MCF 10A (cell line): ENCODE results near the gene EBPL. TPM values are rescaled to one million over a fixed set of nuclear protein-coding genes. Genes with fewer than 3 reads are reported as not detected.
A peak's percentile ranks its signal among the peaks of the same experiment; 100 is the strongest.

Experiments used
- BruUV-seq: library from RNA; stranded (reverse); fragments of 400-500 nt; replicated peaks from 2 replicates; lab custom pipeline; 2021; lab: Mats Ljungman, UMichigan
- CTCF ChIA-PET: fragments of 300-600 bp; sonication (Branson Sonifier 250); formaldehyde crosslinking; extraction: SDS; loops from one replicate; lab custom pipeline; 2021; ENCODE audit warnings: antibody characterized with exemption, inconsistent platforms; lab: Yijun Ruan, JAX
- POLR2A ChIA-PET: fragments of 300-600, 350-650 bp; sonication (Branson Sonifier 250); formaldehyde crosslinking; extraction: SDS; loops from one replicate; lab custom pipeline; 2020; ENCODE audit warnings: antibody characterized with exemption, inconsistent platforms; lab: Yijun Ruan, JAX
- DNase-seq: peaks from one replicate; pipeline ENCODE4 v3.0.0-alpha.2; 2018; ENCODE audit not compliant: unreplicated experiment
- H3K27ac Mint-ChIP-seq: one replicate; pipeline ENCODE4 v1.8.0; 2022; ENCODE audit warnings: mild to moderate bottlenecking, low read depth, mixed read lengths; ENCODE audit not compliant: unreplicated experiment
- H3K27me3 Mint-ChIP-seq: one replicate; pipeline ENCODE4 v1.8.0; 2022; ENCODE audit warnings: mixed read lengths; ENCODE audit not compliant: insufficient read depth, unreplicated experiment
- H3K36me3 Mint-ChIP-seq: one replicate; pipeline ENCODE4 v1.8.0; 2022; ENCODE audit warnings: mild to moderate bottlenecking, moderate library complexity, mixed read lengths; ENCODE audit not compliant: insufficient read depth, unreplicated experiment
- H3K4me1 Mint-ChIP-seq: one replicate; pipeline ENCODE4 v1.8.0; 2022; ENCODE audit warnings: mixed read lengths; ENCODE audit not compliant: insufficient read depth, unreplicated experiment
- H3K4me3 Mint-ChIP-seq: one replicate; pipeline ENCODE4 v1.8.0; 2022; ENCODE audit warnings: mild to moderate bottlenecking, moderate library complexity, mixed read lengths; ENCODE audit not compliant: unreplicated experiment
- H3K9me3 Mint-ChIP-seq: one replicate; pipeline ENCODE4 v1.8.0; 2022; ENCODE audit warnings: mixed read lengths; ENCODE audit not compliant: unreplicated experiment
- intact Hi-C: fragments of 100-400 bp; cut with micrococcal nuclease; formaldehyde crosslinking; loops from 2 replicates; pipeline ENCODE4 v1.14.1; 2022
- total RNA-seq: library from RNA; stranded (reverse); gene quantifications from 2 replicates; pipeline ENCODE4 v1.2.3, GENCODE V29; 2022
- TF ChIP-seq, protein P1 (sequence below): fragments of 200-600 bp; IDR thresholded peaks from one replicate; pipeline ENCODE4 v1.8.0; 2022; ENCODE audit warnings: antibody characterized with exemption, mild to moderate bottlenecking; ENCODE audit not compliant: unreplicated experiment

The EBPL gene
- total RNA-seq, 1 experiment from 2014 or later, result 121 TPM

DNA sequence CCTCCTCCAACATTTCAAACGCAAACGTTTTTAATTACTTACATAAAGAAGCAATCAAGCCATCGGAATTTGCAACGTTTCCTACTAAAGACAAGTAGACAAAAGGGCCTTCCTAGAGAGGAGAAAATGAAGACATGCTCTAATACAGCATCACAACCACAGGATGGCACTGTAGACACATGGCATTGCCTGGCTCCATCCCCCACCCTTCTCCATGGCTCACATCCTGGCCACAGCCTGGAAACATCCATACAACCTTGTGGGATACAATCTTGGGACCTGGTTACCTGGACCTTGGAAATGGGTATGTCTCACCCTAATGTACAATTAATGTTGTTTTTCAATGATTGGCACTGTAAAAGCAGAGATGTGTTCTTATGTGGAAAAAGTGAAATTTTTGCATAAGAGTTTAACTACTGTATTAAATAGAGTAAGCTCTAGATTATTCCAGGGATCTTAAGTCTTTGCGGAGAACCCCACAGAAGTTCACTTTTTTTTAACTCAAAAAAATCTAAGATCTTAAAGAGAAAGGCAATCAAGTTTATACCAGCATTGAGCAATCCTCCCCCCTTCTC, 21.5 kb downstream of the EBPL start:
- Mint-ChIP-seq H3K4me1 (peaks cover 30% of the 10 kb centered on the region), H3K4me3 (no peak overlapping the region), H3K9me3 (no peaks in the 10 kb centered on the region), H3K36me3 (peaks cover 61% of the 10 kb centered on the region), H3K27me3 (no peaks in the 10 kb centered on the region), H3K27ac (no peak overlapping the region)
- DNase-seq, result peak; percentile 73
- ChIA-PET CTCF (interaction anchor here (0.6 to 4.1 kb wide), 7 partner anchors 9 to 266 kb away, joined by 3 to 21 read pairs (median 4); partner anchors contain the start of genes KPNA3 and SPRYD7), POLR2A (interaction anchor here (0.6 to 3.6 kb wide), 7 partner anchors 9 to 367 kb away, joined by 3 to 9 read pairs (median 4); partner anchors contain the start of gene EBPL)
- intact Hi-C loops, result loop anchor here (1.0 to 5.0 kb wide), 6 partner anchors 121 to 1242 kb away; partner anchors contain the start of gene SPRYD7
- no TSS peak for BruUV-seq
- TF ChIP-seq, protein P1, sequence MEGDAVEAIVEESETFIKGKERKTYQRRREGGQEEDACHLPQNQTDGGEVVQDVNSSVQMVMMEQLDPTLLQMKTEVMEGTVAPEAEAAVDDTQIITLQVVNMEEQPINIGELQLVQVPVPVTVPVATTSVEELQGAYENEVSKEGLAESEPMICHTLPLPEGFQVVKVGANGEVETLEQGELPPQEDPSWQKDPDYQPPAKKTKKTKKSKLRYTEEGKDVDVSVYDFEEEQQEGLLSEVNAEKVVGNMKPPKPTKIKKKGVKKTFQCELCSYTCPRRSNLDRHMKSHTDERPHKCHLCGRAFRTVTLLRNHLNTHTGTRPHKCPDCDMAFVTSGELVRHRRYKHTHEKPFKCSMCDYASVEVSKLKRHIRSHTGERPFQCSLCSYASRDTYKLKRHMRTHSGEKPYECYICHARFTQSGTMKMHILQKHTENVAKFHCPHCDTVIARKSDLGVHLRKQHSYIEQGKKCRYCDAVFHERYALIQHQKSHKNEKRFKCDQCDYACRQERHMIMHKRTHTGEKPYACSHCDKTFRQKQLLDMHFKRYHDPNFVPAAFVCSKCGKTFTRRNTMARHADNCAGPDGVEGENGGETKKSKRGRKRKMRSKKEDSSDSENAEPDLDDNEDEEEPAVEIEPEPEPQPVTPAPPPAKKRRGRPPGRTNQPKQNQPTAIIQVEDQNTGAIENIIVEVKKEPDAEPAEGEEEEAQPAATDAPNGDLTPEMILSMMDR, result peak; percentile 73

DNA sequence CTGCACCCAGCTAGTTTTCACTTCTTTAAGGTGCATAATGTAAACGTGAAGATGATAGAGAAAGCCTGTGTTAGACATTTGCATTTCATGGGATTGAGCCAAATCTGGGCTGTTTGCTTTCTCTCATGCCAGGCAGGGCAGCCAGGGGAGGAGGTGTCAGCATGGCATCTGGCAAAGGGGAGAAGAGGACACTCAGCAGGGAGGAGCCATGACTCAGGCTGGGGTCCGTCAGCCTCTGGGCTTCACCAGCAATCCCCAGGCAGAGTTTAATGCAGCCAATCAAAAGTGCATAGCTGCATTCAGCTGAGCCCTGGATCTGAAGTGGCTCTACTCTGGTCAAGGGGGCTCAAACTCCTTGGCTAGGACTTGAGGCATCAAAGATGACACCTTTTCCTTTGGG, 23.5 kb downstream of the EBPL start:
- peaks cover 30% of the 10 kb centered on the region for H3K4me1 Mint-ChIP-seq
- ChIA-PET CTCF (interaction anchor here (0.7 to 1.3 kb wide), 2 partner anchors 181 to 186 kb away, joined by 3 read pairs; no protein-coding TSS in a partner anchor), POLR2A (interaction anchor here (3.6 kb wide), 1 partner anchor 123 kb away, joined by 9 read pairs; no protein-coding TSS in a partner anchor)
- no peak overlapping the region for H3K27ac Mint-ChIP-seq
- intact Hi-C loops, result loop anchor here (2.0 to 5.0 kb wide), 3 partner anchors 270 to 1245 kb away; partner anchors contain the start of gene SPRYD7
- TF ChIP-seq, protein P1, result no peak
- DNase-seq, result peak; percentile 47
- BruUV-seq, result no TSS peak
- H3K9me3 Mint-ChIP-seq, result no peaks in the 10 kb centered on the region
- no peaks in the 10 kb centered on the region for H3K27me3 Mint-ChIP-seq
- H3K4me3 Mint-ChIP-seq, result no peak overlapping the region
- H3K36me3 Mint-ChIP-seq, result peaks cover 78% of the 10 kb centered on the region

DNA sequence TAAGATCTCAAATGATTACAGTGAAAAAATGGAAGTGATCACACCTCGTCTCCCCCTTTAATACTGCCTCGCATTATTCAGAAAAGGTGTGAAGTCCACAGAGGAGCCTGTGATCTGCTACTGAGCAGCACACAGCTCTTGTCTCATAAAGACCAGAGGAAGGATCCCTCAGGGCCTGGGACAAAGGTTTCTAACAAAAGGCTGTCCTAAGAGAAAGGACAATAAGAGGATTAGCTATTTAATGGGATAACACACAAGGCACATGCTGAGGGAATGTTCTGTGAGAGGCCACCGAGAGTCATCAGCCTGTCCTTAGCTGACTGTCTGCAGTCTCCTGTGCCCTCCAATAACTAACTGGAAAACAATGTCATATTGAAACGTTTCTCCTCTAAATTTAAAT, 26.7 kb downstream of the EBPL start:
- no peak overlapping the region for H3K4me3 Mint-ChIP-seq
- H3K9me3 Mint-ChIP-seq, result no peaks in the 10 kb centered on the region
- intact Hi-C loops, result loop anchor here (5.0 kb wide), 2 partner anchors 273 to 1248 kb away; partner anchors contain the start of gene SPRYD7
- CTCF ChIA-PET, result interaction anchor here (0.6 kb wide), 1 partner anchor 80 kb away, joined by 5 read pairs; no protein-coding TSS in a partner anchor
- no TSS peak for BruUV-seq
- no peaks in the 10 kb centered on the region for H3K27me3 Mint-ChIP-seq
- peaks cover 93% of the 10 kb centered on the region for H3K36me3 Mint-ChIP-seq
- TF ChIP-seq, protein P1, result no peak
- POLR2A ChIA-PET, result no interaction called here
- peaks cover 7% of the 10 kb centered on the region for H3K4me1 Mint-ChIP-seq
- no peak for DNase-seq
- no peak overlapping the region for H3K27ac Mint-ChIP-seq

DNA sequence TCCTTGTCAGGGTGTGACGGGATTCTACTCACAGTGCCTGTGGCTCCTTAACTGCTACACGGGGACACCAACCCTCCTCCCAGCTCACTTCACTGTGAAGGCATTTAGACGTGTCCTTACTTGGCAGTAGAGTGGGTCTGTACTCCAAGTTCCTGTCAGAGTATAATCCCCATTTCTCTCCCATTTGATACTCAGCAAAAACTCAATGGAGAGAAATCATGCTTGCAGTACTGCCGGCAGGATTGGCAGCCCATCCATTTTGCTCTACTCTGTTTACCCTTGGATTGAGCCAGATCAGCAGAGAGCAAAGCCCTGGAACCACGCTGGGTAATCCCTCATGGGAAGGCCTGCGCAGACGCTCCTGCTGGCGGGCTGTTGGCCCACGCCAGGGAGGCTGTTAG, 34.0 kb downstream of the EBPL start:
- intact Hi-C loops, result no loop called here
- H3K9me3 Mint-ChIP-seq, result no peaks in the 10 kb centered on the region
- no peak overlapping the region for H3K27ac Mint-ChIP-seq
- ChIA-PET POLR2A (interaction anchor here (0.8 kb wide), 1 partner anchor 185 kb away, joined by 4 read pairs; no protein-coding TSS in a partner anchor), CTCF (no interaction called here)
- TF ChIP-seq, protein P1, result no peak
- peaks cover 83% of the 10 kb centered on the region for H3K36me3 Mint-ChIP-seq
- no peaks in the 10 kb centered on the region for H3K27me3 Mint-ChIP-seq
- no TSS peak for BruUV-seq
- H3K4me1 Mint-ChIP-seq, result no peaks in the 10 kb centered on the region
- H3K4me3 Mint-ChIP-seq, result no peak overlapping the region
- DNase-seq, result no peak
